Gastroesophageal sphincter (tissue), 4 donors: ENCODE measurements around the gene IMMT. TPM values are rescaled to one million over a fixed set of nuclear protein-coding genes. Genes with fewer than 3 reads are reported as not detected.
A peak's percentile ranks its signal among the peaks of the same experiment; 100 is the strongest.

Experiments used
- ATAC-seq: fragments of 150-250 bp; one replicate; pipeline ENCODE4 v1.9.1; 2016; ENCODE audit warnings: mild to moderate bottlenecking, moderate library complexity
- H3K27ac ChIP-seq, 4 donors: fragments of 200-600 bp; sonication (generic) in 3 of 4; 1 replicate in 3 of 4; 2 replicates in 1 of 4; pipeline ENCODE4 v1.5.1; 2016 to 2019
- H3K27me3 ChIP-seq: fragments of 200-600 bp; sonication (generic); one replicate; pipeline ENCODE4 v1.5.1; 2019
- H3K36me3 ChIP-seq, 2 donors: fragments of 200-600 bp; sonication (generic); one replicate each; pipeline ENCODE4 v1.5.1; 2019; ENCODE audit warnings: control low read depth in 1 of 2
- H3K4me1 ChIP-seq, 3 donors: fragments of 200-600 bp; sonication (generic); 1 replicate in 2 of 3; 2 replicates in 1 of 3; pipeline ENCODE4 v1.5.1; 2016 to 2019; ENCODE audit warnings: control low read depth in 2 of 3
- H3K4me3 ChIP-seq, 2 donors: fragments of 200-600 bp; sonication (generic); one replicate each; pipeline ENCODE4 v1.5.1; 2019; ENCODE audit warnings: mild to moderate bottlenecking in 1 of 2, moderate library complexity in 1 of 2
- H3K9me3 ChIP-seq, 3 donors: fragments of 200-600 bp; sonication (generic); one replicate each; pipeline ENCODE4 v1.5.1; 2017 to 2019; ENCODE audit warnings: control low read depth in 2 of 3
- CTCF ChIP-seq, 4 experiments: fragments of 200-600 bp in 2 of 4; fragments of 450-650 bp in 2 of 4; sonication (generic) in 1 of 4; IDR thresholded peaks; one replicate each; pipeline ENCODE4 v1.5.1; 2017 to 2019; ENCODE audit warnings: antibody characterized with exemption in 4 of 4, mild to moderate bottlenecking in 2 of 4, moderate library complexity in 2 of 4
- EP300 ChIP-seq: sonication (generic); formaldehyde crosslinking; IDR thresholded peaks from one replicate; pipeline ENCODE4 v1.6.1; 2017; ENCODE audit warnings: antibody characterized with exemption, mild to moderate bottlenecking
- POLR2A ChIP-seq, 2 donors: fragments of 450-650 bp; IDR thresholded peaks; one replicate each; pipeline ENCODE4 v1.6.1; 2017; ENCODE audit warnings: antibody characterized with exemption in 2 of 2, mild to moderate bottlenecking in 2 of 2, moderate library complexity in 1 of 2
- POLR2AphosphoS5 ChIP-seq: sonication (generic); formaldehyde crosslinking; IDR thresholded peaks from one replicate; pipeline ENCODE4 v1.6.1; 2017; ENCODE audit warnings: antibody characterized with exemption
- WGBS, 2 donors: methylation state at CpG; one replicate each; pipeline ENCODE4 v1.1.5; 2018; ENCODE audit warnings: low coverage in 1 of 2; 5-methylcytosine and 5-hydroxymethylcytosine counted together
- total RNA-seq, 4 donors: library from RNA; depleted of rRNA; stranded (reverse); fragments of >200 nt; gene quantifications; one replicate each; pipeline ENCODE4 v1.1.0, GENCODE V29; 2016

The IMMT gene
- total RNA-seq, 4 donors from 2014 or later, result 57.3 to 72.3 (median 63.1) TPM

- TF ChIP-seq CTCF (IDR thresholded peaks at IDR 0.05) (no peak), POLR2A (IDR thresholded peaks at IDR 0.05) (no peak), EP300 (no peak), POLR2AphosphoS5 (no peak)
- Histone ChIP-seq H3K36me3 (no peaks in the 10 kb centered on the region), H3K9me3 (no peaks in the 10 kb centered on the region), H3K27ac (peak overlapping the region; percentile 88 to 98 (median 97)), H3K4me3 (peak overlapping the region in 1 of 2 donors; percentile 11), H3K4me1 (peaks cover 18 to 62% (median 40%) of the 10 kb centered on the region in 3 donors), H3K27me3 (no peaks in the 10 kb centered on the region)
- 17 to 67% methylated on average over 1 to 8 of the region's 9 CpGs for WGBS, 2 donors
- ATAC-seq, result no peak
Observed at GRCh38 chr2:86224645-86225355, 29.5 kb upstream of the IMMT start.

GRCh38 chr2:86223927-86224560 is 28.8 kb upstream of the IMMT start:
- ATAC-seq, result peak; percentile 34

GRCh38 chr2:86223140-86223926 is 28.1 kb upstream of the IMMT start:
- no peaks in the 10 kb centered on the region for H3K27me3 ChIP-seq
- 0 to 17% methylated on average over 3 to 4 of the region's 8 CpGs for WGBS, 2 donors
- TF ChIP-seq POLR2AphosphoS5 (peak; percentile 58), POLR2A (IDR thresholded peaks at IDR 0.05) (no peak)
- H3K36me3 ChIP-seq, result no peaks in the 10 kb centered on the region
- H3K27ac ChIP-seq, result peak overlapping the region; percentile 88 to 98 (median 97)
- H3K9me3 ChIP-seq, result no peaks in the 10 kb centered on the region
- no peak overlapping the region for H3K4me3 ChIP-seq
- ATAC-seq, result peak; percentile 88
- H3K4me1 ChIP-seq, result peaks cover 18 to 62% (median 40%) of the 10 kb centered on the region in 3 donors

More at GRCh38 chr2:86223927-86224560, 28.8 kb upstream of the IMMT start:
- peaks cover 18 to 62% (median 40%) of the 10 kb centered on the region in 3 donors for H3K4me1 ChIP-seq
- TF ChIP-seq CTCF (IDR thresholded peaks at IDR 0.05) (no peak), POLR2AphosphoS5 (no peak), EP300 (no peak), POLR2A (IDR thresholded peaks at IDR 0.05) (no peak)
- peak overlapping the region; percentile 88 to 98 (median 97) for H3K27ac ChIP-seq
- no peaks in the 10 kb centered on the region for H3K27me3 ChIP-seq
- H3K36me3 ChIP-seq, result no peaks in the 10 kb centered on the region
- H3K9me3 ChIP-seq, result no peaks in the 10 kb centered on the region
- WGBS, 2 donors, result 50% methylated on average over 1 of the region's 2 CpGs; no CpG with 5 or more reads in 1 of the 2 donors
- no peak overlapping the region for H3K4me3 ChIP-seq

GRCh38 chr2:86221066-86221684 is 25.9 kb upstream of the IMMT start:
- Histone ChIP-seq H3K4me1 (peaks cover 18 to 62% (median 40%) of the 10 kb centered on the region in 3 donors), H3K36me3 (no peaks in the 10 kb centered on the region), H3K27ac (peak overlapping the region; percentile 32 to 98 (median 92)), H3K9me3 (no peaks in the 10 kb centered on the region), H3K4me3 (no peak overlapping the region), H3K27me3 (no peaks in the 10 kb centered on the region)
- 24 to 49% methylated on average over 3 of the region's 5 CpGs for WGBS, 2 donors
- ATAC-seq, result no peak
- TF ChIP-seq CTCF (IDR thresholded peaks at IDR 0.05) (peak; percentile 82 to 95 (median 93)), POLR2A (IDR thresholded peaks at IDR 0.05) (no peak)

GRCh38 chr2:86219896-86220295 is 24.6 kb upstream of the IMMT start:
- H3K9me3 ChIP-seq, result no peaks in the 10 kb centered on the region
- no peak for ATAC-seq
- H3K27ac ChIP-seq, result peak overlapping the region in 1 of 4 donors; percentile 88
- no peaks in the 10 kb centered on the region for H3K27me3 ChIP-seq
- TF ChIP-seq POLR2AphosphoS5 (no peak), CTCF (IDR thresholded peaks at IDR 0.05) (no peak), POLR2A (IDR thresholded peaks at IDR 0.05) (no peak), EP300 (no peak)
- no peaks in the 10 kb centered on the region for H3K36me3 ChIP-seq
- peaks cover 15 to 49% (median 36%) of the 10 kb centered on the region in 3 donors for H3K4me1 ChIP-seq
- 76 to 79% methylated on average over 3 to 4 of the region's 5 CpGs for WGBS, 2 donors
- no peak overlapping the region for H3K4me3 ChIP-seq
